IMR-90 (cell line): Measurements from ENCODE around the gene SEC16A.

Experiments used
- BHLHE40 ChIP-seq: fragments of 150-350 bp; IDR thresholded peaks from 2 replicates; pipeline ENCODE4 v1.6.1; 2016; ENCODE audit warnings: mild to moderate bottlenecking, low read depth, low read length
- CEBPB ChIP-seq: IDR thresholded peaks from 2 replicates; pipeline ENCODE4 v1.6.1; 2012; ENCODE audit warnings: low read depth, low read length, improper control_type of control experiment
- CHD1 ChIP-seq: IDR thresholded peaks from 2 replicates; pipeline ENCODE4 v1.6.1; 2012; ENCODE audit warnings: low read depth, low read length, improper control_type of control experiment
- CTCF ChIP-seq: conservative IDR thresholded peaks from 2 replicates; pipeline ENCODE4 v1.5.1; 2012; ENCODE audit warnings: mild to moderate bottlenecking, low read depth, low read length, improper control_type of control experiment
- MAFK ChIP-seq: IDR thresholded peaks from 2 replicates; pipeline ENCODE4 v1.6.1; 2012; ENCODE audit warnings: low read depth, low read length, improper control_type of control experiment
- POLR2A ChIP-seq: IDR thresholded peaks from 2 replicates; pipeline ENCODE4 v1.6.1; 2012; ENCODE audit warnings: mild to moderate bottlenecking, low read depth, low read length
- RAD21 ChIP-seq: IDR thresholded peaks from 2 replicates; pipeline ENCODE4 v1.6.1; 2012; ENCODE audit warnings: low read length, improper control_type of control experiment
- SMC3 ChIP-seq: fragments of 150-350 bp; IDR thresholded peaks from 2 replicates; pipeline ENCODE4 v1.6.1; 2016; ENCODE audit warnings: low read depth, mild to moderate bottlenecking, antibody characterized with exemption, low read length, moderate library complexity

- no peak for TF ChIP-seq CTCF
- no peak for TF ChIP-seq SMC3
- TF ChIP-seq RAD21 = no peak
- no peak for TF ChIP-seq POLR2A
- no peak for TF ChIP-seq CEBPB
- TF ChIP-seq BHLHE40 = no peak
- TF ChIP-seq MAFK = no peak
- no peak for TF ChIP-seq CHD1
Observed at GRCh38 chr9:136421791-136422190, 61.0 kb downstream of the SEC16A start.
